Measurements from ENCODE around the gene ELK4. TPM values are rescaled to one million over a fixed set of nuclear protein-coding genes. Genes with fewer than 3 reads are reported as not detected.
A peak's percentile ranks its signal among the peaks of the same experiment; 100 is the strongest.

ELK4 gene
- total and polyA plus RNA-seq, 2 of the 8 experiments (the other 6 are each of a cell fraction or from before 2014, with no cell fraction given) = 2.9 to 26.3 TPM

GRCh38 chr1:205631768-205632668 is at the start of gene ELK4 (continued):
- no peak for TF ChIP-seq CTBP2 (IDR thresholded peaks at IDR 0.05; ENCODE audit: borderline replicate concordance, insufficient read depth, insufficient read length, low read length)
- no peak for TF ChIP-seq CBX8 (IDR thresholded peaks at IDR 0.05; ENCODE audit: borderline replicate concordance, low read depth, low read length)
- TF ChIP-seq SIX5 (IDR thresholded peaks at IDR 0.05; ENCODE audit: low read depth, low read length) = no peak
- peak; percentile 93 for TF ChIP-seq CREB1 (IDR thresholded peaks at IDR 0.05)
- TF ChIP-seq RAD21 (IDR thresholded peaks at IDR 0.05 in 1 of 2, conservative IDR thresholded peaks at IDR 0.05 in 1 of 2; ENCODE audit: low read depth in 2 of 2, low read length in 2 of 2) = peak; percentile 74 to 75
- no peak for TF ChIP-seq CEBPB (IDR thresholded peaks at IDR 0.05; ENCODE audit: low read depth, low read length)
- peak; percentile 95 for TF ChIP-seq TAF1 (IDR thresholded peaks at IDR 0.05; ENCODE audit: low read depth, low read length)
- peak; percentile 89 for TF ChIP-seq POLR2AphosphoS5 (IDR thresholded peaks at IDR 0.05; ENCODE audit: low read depth, low read length)
- peak; percentile 74; the same call in 1 of the 2 replicates for TF ChIP-seq GABPA (IDR thresholded peaks at IDR 0.05; ENCODE audit: borderline replicate concordance, insufficient read depth, low read length)
- peak; percentile 93 for TF ChIP-seq TAF7 (optimal IDR thresholded peaks at IDR 0.05; ENCODE audit: borderline replicate concordance, low read depth, low read length)
- TF ChIP-seq PHF8 (conservative IDR thresholded peaks at IDR 0.05; ENCODE audit: low read depth, low read length) = peak; percentile 8; the same call in 1 of the 2 replicates
- TF ChIP-seq JUND (IDR thresholded peaks at IDR 0.05; ENCODE audit: low read length) = no peak
